Panc1 (cell line): ENCODE measurements around the gene ZNF33B. TPM values are rescaled to one million over a fixed set of nuclear protein-coding genes. Genes with fewer than 3 reads are reported as not detected.

Experiments used
- ATAC-seq: fragments of 200-7000 bp; cut with Tn5 transposase; 2 replicates; pipeline ENCODE4 v1.9.1; 2020; ENCODE audit warnings: mild to moderate bottlenecking, moderate library complexity
- BruUV-seq: library from RNA; stranded (reverse); fragments of 400-500 nt; replicated peaks from 2 replicates; lab custom pipeline; 2021; lab: Mats Ljungman, UMichigan
- CTCF ChIA-PET: fragments of 300-600 bp; sonication (Branson Sonifier 250); formaldehyde crosslinking; loops from one replicate; lab custom pipeline; 2022; ENCODE audit warnings: antibody characterized with exemption; lab: Charles Lee
- POLR2A ChIA-PET: fragments of 300-600 bp; sonication (Branson Sonifier 250); formaldehyde crosslinking; loops from one replicate; lab custom pipeline; 2022; ENCODE audit warnings: antibody characterized with exemption; lab: Charles Lee
- DNase-seq: peaks from one replicate; pipeline ENCODE4 v3.0.0-alpha.2; 2010; ENCODE audit warnings: low read depth, low spot score
- H3K27ac ChIP-seq: 2 replicates; pipeline ENCODE4 v1.5.1; 2011; ENCODE audit warnings: mild to moderate bottlenecking, low read length, inconsistent platforms
- H3K27me3 ChIP-seq: fragments of 200-500 bp; sonication (Bioruptor generic); 2 replicates; pipeline ENCODE4 v1.6.0; 2014; ENCODE audit warnings: low read length, inconsistent platforms; ENCODE audit not compliant: control insufficient read depth, insufficient read depth
- H3K36me3 ChIP-seq: fragments of 200-500 bp; sonication (Bioruptor generic); 2 replicates; pipeline ENCODE4 v1.5.1; 2014; ENCODE audit warnings: inconsistent platforms, mild to moderate bottlenecking, low read length, moderate library complexity; ENCODE audit not compliant: control insufficient read depth, insufficient read depth
- H3K4me1 ChIP-seq: 2 replicates; pipeline ENCODE4 v1.5.1; 2011; ENCODE audit warnings: inconsistent platforms, mild to moderate bottlenecking, low read length, moderate library complexity; ENCODE audit not compliant: control insufficient read depth, insufficient read depth
- H3K4me3 ChIP-seq, 2 experiments: 2 replicates each; pipeline ENCODE4 v1.5.1; 2011 to 2012; ENCODE audit warnings: low read depth in 2 of 2, low read length in 2 of 2, mild to moderate bottlenecking in 2 of 2, inconsistent platforms in 1 of 2, moderate library complexity in 1 of 2
- H3K9me3 ChIP-seq: fragments of 200-500 bp; sonication (Bioruptor generic); 2 replicates; pipeline ENCODE4 v1.5.1; 2014; ENCODE audit warnings: low read depth, mild to moderate bottlenecking, inconsistent platforms, low read length, moderate library complexity; ENCODE audit not compliant: control insufficient read depth, insufficient read depth
- POLR2AphosphoS5 ChIP-seq: IDR thresholded peaks from 2 replicates; pipeline ENCODE4 v1.6.1; 2012; ENCODE audit warnings: mild to moderate bottlenecking, low read depth, low read length, moderate library complexity
- SIN3A ChIP-seq: IDR thresholded peaks from 2 replicates; pipeline ENCODE4 v1.6.1; 2012; ENCODE audit warnings: low read depth, mild to moderate bottlenecking, low read length, moderate library complexity, borderline replicate concordance; ENCODE audit not compliant: insufficient read depth
- TCF7L2 ChIP-seq: IDR thresholded peaks from 2 replicates; pipeline ENCODE4 v1.6.1; 2011; ENCODE audit warnings: mild to moderate bottlenecking, low read depth, low read length, inconsistent platforms
- in situ Hi-C: cut with HindIII; loops from 2 replicates; pipeline ENCODE4 v1.10.0; 2016; ENCODE audit warnings: low sequenced_read_pairs, low pct_unique_long_range_greater_than_20kb
- intact Hi-C: fragments of 100-400 bp; cut with micrococcal nuclease; formaldehyde crosslinking; loops from one replicate; pipeline ENCODE4 v1.10.0; 2022; ENCODE audit not compliant: unreplicated experiment
- total RNA-seq: library from RNA; stranded (reverse); gene quantifications from one replicate; pipeline ENCODE4 v1.2.1, GENCODE V29; 2021; ENCODE audit not compliant: unreplicated experiment
- TF ChIP-seq, protein P1 (sequence below), 2 experiments: IDR thresholded peaks; 2 replicates each; pipeline ENCODE4 v1.6.1; 2011 to 2012; ENCODE audit warnings: low read depth in 2 of 2, control low read depth in 1 of 2, low read length in 1 of 2, mild to moderate bottlenecking in 1 of 2, moderate library complexity in 1 of 2; ENCODE audit not compliant: insufficient read depth in 1 of 2
- TF ChIP-seq, protein P2 (sequence below): fragments of 450-650 bp; IDR thresholded peaks from 2 replicates; pipeline ENCODE4 v1.5.1; 2017; ENCODE audit warnings: mild to moderate bottlenecking

Gene ZNF33B
- total RNA-seq, 1 experiment from 2014 or later: 25.1 TPM

DNA sequence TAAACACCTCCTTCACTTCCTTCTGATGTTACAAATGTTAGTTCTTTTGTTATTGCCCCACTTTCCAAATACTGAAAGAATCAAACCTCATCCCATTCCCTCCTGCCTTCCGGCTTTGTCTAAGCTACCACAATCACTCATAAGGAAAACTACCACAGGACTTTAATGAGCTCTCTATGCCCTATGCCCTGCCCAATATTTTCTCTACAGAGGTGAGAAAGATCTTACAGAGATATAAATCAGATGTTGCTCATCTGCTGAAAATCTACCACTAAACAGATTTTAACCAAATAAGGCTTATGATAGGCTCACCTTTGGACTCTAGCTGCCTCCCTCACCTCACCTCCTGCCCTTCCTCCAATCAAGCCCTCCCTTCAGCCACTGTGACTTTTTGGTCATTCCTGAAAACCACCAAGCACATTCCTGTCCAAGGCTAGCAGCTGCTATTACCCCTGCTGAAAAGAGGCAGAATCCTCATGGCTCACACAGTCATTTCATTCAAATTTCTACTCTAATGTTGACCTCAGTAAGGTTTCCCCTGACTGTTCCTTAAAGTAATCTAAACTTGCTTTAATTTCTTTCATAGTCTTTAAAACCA is 7.7 kb downstream of the ZNF33B start:
- no TSS peak for BruUV-seq

DNA sequence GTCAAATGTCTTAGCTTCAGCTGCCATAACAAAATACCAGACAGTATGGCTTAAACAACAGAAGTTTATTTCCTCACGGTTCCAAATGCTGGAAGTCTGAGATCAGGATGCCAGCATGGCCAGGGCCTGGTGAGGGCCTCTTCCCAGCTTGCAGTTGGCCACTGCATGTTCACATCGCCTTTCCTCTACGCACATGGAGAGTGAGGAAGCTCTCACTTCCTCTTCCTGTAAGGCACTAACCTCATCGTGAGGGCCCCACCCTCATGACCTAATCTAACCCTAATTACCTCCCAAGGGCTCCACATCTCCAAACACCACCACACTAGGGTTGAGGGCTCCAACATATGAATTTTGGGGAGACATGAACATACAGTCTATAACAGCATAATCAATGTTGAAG is 14.4 kb downstream of the ZNF33B start:
- Histone ChIP-seq H3K36me3 (peaks cover 8% of the 10 kb centered on the region), H3K27ac (no peak overlapping the region), H3K27me3 (no peaks in the 10 kb centered on the region), H3K4me1 (no peaks in the 10 kb centered on the region), H3K9me3 (no peaks in the 10 kb centered on the region), H3K4me3 (no peak overlapping the region)
- no TSS peak for BruUV-seq
- no peak for DNase-seq
- POLR2A ChIA-PET: no interaction called here
- intact Hi-C loops (no loop called here), in situ Hi-C loops (no loop called here)
- TF ChIP-seq, protein P1, sequence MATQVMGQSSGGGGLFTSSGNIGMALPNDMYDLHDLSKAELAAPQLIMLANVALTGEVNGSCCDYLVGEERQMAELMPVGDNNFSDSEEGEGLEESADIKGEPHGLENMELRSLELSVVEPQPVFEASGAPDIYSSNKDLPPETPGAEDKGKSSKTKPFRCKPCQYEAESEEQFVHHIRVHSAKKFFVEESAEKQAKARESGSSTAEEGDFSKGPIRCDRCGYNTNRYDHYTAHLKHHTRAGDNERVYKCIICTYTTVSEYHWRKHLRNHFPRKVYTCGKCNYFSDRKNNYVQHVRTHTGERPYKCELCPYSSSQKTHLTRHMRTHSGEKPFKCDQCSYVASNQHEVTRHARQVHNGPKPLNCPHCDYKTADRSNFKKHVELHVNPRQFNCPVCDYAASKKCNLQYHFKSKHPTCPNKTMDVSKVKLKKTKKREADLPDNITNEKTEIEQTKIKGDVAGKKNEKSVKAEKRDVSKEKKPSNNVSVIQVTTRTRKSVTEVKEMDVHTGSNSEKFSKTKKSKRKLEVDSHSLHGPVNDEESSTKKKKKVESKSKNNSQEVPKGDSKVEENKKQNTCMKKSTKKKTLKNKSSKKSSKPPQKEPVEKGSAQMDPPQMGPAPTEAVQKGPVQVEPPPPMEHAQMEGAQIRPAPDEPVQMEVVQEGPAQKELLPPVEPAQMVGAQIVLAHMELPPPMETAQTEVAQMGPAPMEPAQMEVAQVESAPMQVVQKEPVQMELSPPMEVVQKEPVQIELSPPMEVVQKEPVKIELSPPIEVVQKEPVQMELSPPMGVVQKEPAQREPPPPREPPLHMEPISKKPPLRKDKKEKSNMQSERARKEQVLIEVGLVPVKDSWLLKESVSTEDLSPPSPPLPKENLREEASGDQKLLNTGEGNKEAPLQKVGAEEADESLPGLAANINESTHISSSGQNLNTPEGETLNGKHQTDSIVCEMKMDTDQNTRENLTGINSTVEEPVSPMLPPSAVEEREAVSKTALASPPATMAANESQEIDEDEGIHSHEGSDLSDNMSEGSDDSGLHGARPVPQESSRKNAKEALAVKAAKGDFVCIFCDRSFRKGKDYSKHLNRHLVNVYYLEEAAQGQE (IDR thresholded peaks at IDR 0.05; ENCODE audit: insufficient read depth in 1 of 2, low read depth in 2 of 2, low read length in 1 of 2): no peak
- no peak for TF ChIP-seq TCF7L2
- TF ChIP-seq, protein P2, sequence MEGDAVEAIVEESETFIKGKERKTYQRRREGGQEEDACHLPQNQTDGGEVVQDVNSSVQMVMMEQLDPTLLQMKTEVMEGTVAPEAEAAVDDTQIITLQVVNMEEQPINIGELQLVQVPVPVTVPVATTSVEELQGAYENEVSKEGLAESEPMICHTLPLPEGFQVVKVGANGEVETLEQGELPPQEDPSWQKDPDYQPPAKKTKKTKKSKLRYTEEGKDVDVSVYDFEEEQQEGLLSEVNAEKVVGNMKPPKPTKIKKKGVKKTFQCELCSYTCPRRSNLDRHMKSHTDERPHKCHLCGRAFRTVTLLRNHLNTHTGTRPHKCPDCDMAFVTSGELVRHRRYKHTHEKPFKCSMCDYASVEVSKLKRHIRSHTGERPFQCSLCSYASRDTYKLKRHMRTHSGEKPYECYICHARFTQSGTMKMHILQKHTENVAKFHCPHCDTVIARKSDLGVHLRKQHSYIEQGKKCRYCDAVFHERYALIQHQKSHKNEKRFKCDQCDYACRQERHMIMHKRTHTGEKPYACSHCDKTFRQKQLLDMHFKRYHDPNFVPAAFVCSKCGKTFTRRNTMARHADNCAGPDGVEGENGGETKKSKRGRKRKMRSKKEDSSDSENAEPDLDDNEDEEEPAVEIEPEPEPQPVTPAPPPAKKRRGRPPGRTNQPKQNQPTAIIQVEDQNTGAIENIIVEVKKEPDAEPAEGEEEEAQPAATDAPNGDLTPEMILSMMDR: no peak
- TF ChIP-seq POLR2AphosphoS5: no peak
- no peak for TF ChIP-seq SIN3A
- CTCF ChIA-PET: no interaction called here
- ATAC-seq: no peak

More for the DNA sequence above, 7.7 kb downstream of the ZNF33B start:
- Histone ChIP-seq H3K4me1 (no peaks in the 10 kb centered on the region), H3K27ac (no peak overlapping the region), H3K36me3 (peaks cover 17% of the 10 kb centered on the region), H3K9me3 (no peaks in the 10 kb centered on the region), H3K4me3 (no peak overlapping the region), H3K27me3 (no peaks in the 10 kb centered on the region)
- no peak for TF ChIP-seq SIN3A
- no peak for TF ChIP-seq POLR2AphosphoS5
- TF ChIP-seq, protein P2: no peak
- TF ChIP-seq, protein P1 (IDR thresholded peaks at IDR 0.05; ENCODE audit: insufficient read depth in 1 of 2, low read depth in 2 of 2, low read length in 1 of 2): no peak
- no peak for TF ChIP-seq TCF7L2
- no peak for ATAC-seq
- DNase-seq: no peak
- CTCF ChIA-PET: no interaction called here
- in situ Hi-C loops (no loop called here), intact Hi-C loops (loop anchor here (10.0 kb wide), 1 partner anchor 76 kb away; no protein-coding TSS in a partner anchor)
- POLR2A ChIA-PET: no interaction called here
